Measurements from ENCODE around the gene SF1. TPM values are rescaled to one million over a fixed set of nuclear protein-coding genes. Genes with fewer than 3 reads are reported as not detected.
"Not testable (repeated sequence)": the region's sequence is repeated elsewhere in the genome, so short reads cannot be mapped to it uniquely, and the experiment has no call there.

Gene SF1
- total RNA-seq: 102 TPM

DNA sequence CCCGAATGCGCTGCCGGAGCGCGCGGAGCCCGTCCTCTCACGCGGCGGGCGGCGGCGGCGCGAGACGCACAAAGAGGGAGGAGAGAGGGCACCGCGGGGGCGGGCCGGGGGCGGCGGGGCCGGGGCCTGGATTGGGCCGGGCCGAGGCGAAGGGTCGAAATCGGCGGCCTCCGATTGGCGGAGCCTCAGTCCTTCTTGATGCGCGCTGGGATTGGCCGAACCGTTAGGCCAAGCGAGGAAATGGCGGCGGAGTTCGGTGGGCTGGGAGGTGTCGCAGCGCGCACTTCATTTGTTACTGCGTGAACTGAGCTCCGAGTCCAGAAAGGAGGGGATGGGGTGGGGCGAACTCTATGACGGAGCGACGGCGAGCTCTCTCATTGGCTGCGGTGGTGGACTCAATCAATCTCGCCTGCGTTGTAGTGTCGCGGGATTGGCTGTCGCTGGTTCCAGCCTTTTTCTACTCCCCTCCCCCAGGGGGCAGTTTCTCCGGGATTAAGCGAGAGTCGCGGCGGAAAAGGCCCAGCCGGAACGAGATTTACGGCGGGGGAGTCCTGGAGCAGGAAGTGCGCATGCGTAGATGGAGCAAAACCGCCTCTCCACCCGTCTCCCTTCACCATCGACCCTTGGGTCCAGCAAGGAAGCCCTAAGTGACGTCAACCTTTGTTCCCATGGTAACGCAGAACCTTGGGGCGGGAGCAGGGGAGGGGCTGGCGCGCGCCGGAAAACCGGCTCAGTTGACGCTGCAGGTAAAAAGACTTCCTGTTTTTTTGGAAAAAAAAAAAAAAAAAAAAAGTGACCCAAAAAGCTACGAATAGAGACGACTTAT lies at the start of gene SF1:
Gene SF1 (minus strand): TSS at position 70 of the 826 bp plus-strand sequence. CDS start 150 bp downstream, outside the sequence.
- Histone ChIP-seq H3K27me3 (ENCODE audit: control insufficient read depth in 3 of 3, insufficient read depth in 3 of 3, low read length in 3 of 3) (no peaks in the 10 kb centered on the region), H3K4me3 (ENCODE audit: low read length in 3 of 3) (peak within 1 kb of the TSS; percentile 85 to 97 (median 89)), H3K9me3 (ENCODE audit: control insufficient read depth in 3 of 3, low read length in 3 of 3) (no peaks in the 10 kb centered on the region), H3K27ac (ENCODE audit: low read depth, low read length) (peak within 1 kb of the TSS; percentile 98), H3K4me1 (ENCODE audit: control insufficient read depth in 3 of 3, insufficient read depth in 3 of 3, low read length in 3 of 3) (peaks cover 33 to 43% (median 35%) of the 10 kb centered on the region in 3 donors), H3K9ac (ENCODE audit: low read depth in 1 of 3, low read length in 3 of 3) (peak within 1 kb of the TSS; percentile 92 to 95 (median 94)), H3K36me3 (ENCODE audit: control insufficient read depth in 3 of 3, insufficient read depth in 3 of 3, low read length in 3 of 3) (peaks cover 13 to 34% (median 30%) of the 10 kb centered on the region in 3 donors)

GRCh38 chr11:64827451-64827839 lies 49.1 kb upstream of the SF1 start:
- Histone ChIP-seq H3K36me3 (ENCODE audit: control insufficient read depth in 3 of 3, insufficient read depth in 3 of 3, low read length in 3 of 3) (no peaks in the 10 kb centered on the region), H3K4me1 (ENCODE audit: control insufficient read depth in 3 of 3, insufficient read depth in 3 of 3, low read length in 3 of 3) (peaks cover 0 to 3% (median 3%) of the 10 kb centered on the region in 3 donors), H3K4me3 (ENCODE audit: low read length in 3 of 3) (no peak overlapping the region), H3K27me3 (ENCODE audit: control insufficient read depth in 3 of 3, insufficient read depth in 3 of 3, low read length in 3 of 3) (peaks cover 0 to 7% (median 0%) of the 10 kb centered on the region in 3 donors), H3K27ac (ENCODE audit: low read depth, low read length) (no peak overlapping the region), H3K9me3 (ENCODE audit: control insufficient read depth in 3 of 3, low read length in 3 of 3) (no peaks in the 10 kb centered on the region), H3K9ac (ENCODE audit: low read depth in 1 of 3, low read length in 3 of 3) (no peak overlapping the region)

DNA sequence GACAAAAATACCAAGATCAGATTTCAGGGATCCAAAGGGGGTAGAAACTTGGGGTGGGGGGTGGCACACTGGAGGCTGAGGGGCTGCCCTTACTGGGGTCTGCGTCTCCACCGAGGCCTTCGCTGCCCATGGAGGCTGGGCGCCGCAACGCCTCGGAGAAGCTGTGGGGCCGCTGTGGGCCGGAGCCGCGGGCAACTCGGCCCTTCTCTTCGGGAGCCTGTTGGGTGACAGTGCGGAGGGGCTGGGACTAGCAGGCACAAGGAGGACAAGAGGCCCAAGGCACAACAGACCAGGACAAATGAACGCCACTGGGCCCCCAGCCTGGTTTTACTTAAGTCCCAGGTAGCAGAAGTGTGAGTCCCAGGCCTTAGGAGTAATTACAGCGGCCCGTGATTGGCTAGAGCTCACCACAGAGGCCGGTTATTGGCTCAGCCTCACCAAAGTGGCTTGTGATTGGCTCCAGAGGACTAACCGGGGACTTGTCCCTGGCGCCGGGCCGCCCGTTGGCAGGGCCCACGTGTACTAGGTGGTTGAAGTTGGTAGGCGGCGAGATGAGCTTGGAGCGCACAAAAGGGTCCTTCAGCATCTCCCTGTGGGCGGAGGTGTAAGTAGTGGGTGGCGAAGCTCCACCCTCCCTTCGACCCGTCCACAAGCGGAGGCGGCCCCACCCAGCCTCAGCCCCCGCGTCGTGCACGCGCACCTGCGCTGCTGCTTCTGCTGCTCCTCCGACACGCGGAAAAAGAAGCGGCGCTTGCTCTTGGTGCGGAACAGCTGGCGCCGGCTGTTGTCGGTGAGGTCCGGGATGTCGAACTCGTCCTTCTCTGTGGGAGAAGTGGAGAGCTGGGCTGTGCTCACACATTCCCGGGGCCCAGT lies 48.5 kb upstream of the SF1 start:
- H3K9ac ChIP-seq (ENCODE audit: low read depth in 1 of 3, low read length in 3 of 3): no peak overlapping the region
- no peak overlapping the region for H3K27ac ChIP-seq (ENCODE audit: low read depth, low read length)
- H3K4me3 ChIP-seq (ENCODE audit: low read length in 3 of 3): no peak overlapping the region
- H3K4me1 ChIP-seq (ENCODE audit: control insufficient read depth in 3 of 3, insufficient read depth in 3 of 3, low read length in 3 of 3): peaks cover 0 to 3% (median 3%) of the 10 kb centered on the region in 3 donors
- H3K9me3 ChIP-seq (ENCODE audit: control insufficient read depth in 3 of 3, low read length in 3 of 3): no peaks in the 10 kb centered on the region
- H3K36me3 ChIP-seq (ENCODE audit: control insufficient read depth in 3 of 3, insufficient read depth in 3 of 3, low read length in 3 of 3): no peaks in the 10 kb centered on the region
- H3K27me3 ChIP-seq (ENCODE audit: control insufficient read depth in 3 of 3, insufficient read depth in 3 of 3, low read length in 3 of 3): peaks cover 0 to 7% (median 0%) of the 10 kb centered on the region in 3 donors

DNA sequence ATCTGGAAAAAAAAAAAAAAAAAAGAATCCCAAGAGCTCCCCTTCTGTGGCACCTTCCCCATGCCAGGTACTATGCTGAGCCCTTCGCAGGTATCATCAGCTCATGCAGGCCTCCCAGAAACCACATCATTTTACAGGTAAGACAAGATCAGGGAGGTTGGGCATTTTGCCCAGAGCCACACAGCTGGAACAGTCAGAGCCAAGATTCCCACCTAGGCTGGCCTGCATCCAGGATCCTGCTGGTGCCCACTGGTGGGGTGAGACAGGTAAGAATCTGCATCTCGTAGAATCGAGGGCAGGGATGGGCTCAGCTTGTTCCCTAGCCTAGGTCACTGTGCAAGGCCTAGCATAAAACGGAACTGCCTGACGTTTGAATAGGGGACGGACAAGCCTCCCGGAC lies 47.7 kb upstream of the SF1 start:
- Histone ChIP-seq H3K27me3 (ENCODE audit: control insufficient read depth in 3 of 3, insufficient read depth in 3 of 3, low read length in 3 of 3) (peaks cover 0 to 7% (median 0%) of the 10 kb centered on the region in 3 donors), H3K27ac (ENCODE audit: low read depth, low read length) (no peak overlapping the region), H3K9ac (ENCODE audit: low read depth in 1 of 3, low read length in 3 of 3) (no peak overlapping the region), H3K9me3 (ENCODE audit: control insufficient read depth in 3 of 3, low read length in 3 of 3) (no peaks in the 10 kb centered on the region), H3K36me3 (ENCODE audit: control insufficient read depth in 3 of 3, insufficient read depth in 3 of 3, low read length in 3 of 3) (no peaks in the 10 kb centered on the region), H3K4me3 (ENCODE audit: low read length in 3 of 3) (no peak overlapping the region), H3K4me1 (ENCODE audit: control insufficient read depth in 3 of 3, insufficient read depth in 3 of 3, low read length in 3 of 3) (peaks cover 0 to 3% (median 3%) of the 10 kb centered on the region in 3 donors)

DNA sequence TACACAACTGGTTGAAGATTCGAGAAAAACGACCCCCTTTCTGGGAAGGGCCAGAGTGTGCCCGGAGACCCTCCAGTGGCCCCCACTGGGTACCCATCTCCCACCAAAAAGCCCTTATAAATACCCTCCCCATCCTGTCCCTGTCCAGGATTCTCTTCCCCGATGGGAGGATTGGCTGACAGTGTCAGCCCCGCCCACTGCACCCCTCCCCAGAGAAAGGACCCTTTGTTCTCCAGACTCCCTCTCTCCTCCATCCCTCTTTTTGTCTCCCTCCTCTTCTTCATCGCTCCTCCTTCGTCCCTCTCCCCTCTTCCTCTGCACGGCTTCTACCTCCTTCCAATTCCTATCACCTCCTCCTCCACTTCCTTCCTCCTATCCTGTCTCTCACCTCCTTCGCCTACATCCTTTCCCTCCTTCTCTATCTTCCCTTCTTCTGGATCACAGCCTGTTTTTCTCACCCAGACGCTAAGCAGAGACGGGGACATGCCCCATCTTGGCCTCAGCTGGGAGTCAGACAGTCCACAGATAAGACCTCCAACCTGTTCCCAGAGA lies 45.3 kb upstream of the SF1 start:
- H3K4me3 ChIP-seq (ENCODE audit: low read length in 3 of 3): no peak overlapping the region
- peaks cover 0 to 7% (median 0%) of the 10 kb centered on the region in 3 donors for H3K27me3 ChIP-seq (ENCODE audit: control insufficient read depth in 3 of 3, insufficient read depth in 3 of 3, low read length in 3 of 3)
- H3K4me1 ChIP-seq (ENCODE audit: control insufficient read depth in 3 of 3, insufficient read depth in 3 of 3, low read length in 3 of 3): peaks cover 0 to 3% (median 3%) of the 10 kb centered on the region in 3 donors
- no peaks in the 10 kb centered on the region for H3K36me3 ChIP-seq (ENCODE audit: control insufficient read depth in 3 of 3, insufficient read depth in 3 of 3, low read length in 3 of 3)
- H3K9me3 ChIP-seq (ENCODE audit: control insufficient read depth in 3 of 3, low read length in 3 of 3): no peaks in the 10 kb centered on the region
- H3K27ac ChIP-seq (ENCODE audit: low read depth, low read length): no peak overlapping the region
- H3K9ac ChIP-seq (ENCODE audit: low read depth in 1 of 3, low read length in 3 of 3): no peak overlapping the region

DNA sequence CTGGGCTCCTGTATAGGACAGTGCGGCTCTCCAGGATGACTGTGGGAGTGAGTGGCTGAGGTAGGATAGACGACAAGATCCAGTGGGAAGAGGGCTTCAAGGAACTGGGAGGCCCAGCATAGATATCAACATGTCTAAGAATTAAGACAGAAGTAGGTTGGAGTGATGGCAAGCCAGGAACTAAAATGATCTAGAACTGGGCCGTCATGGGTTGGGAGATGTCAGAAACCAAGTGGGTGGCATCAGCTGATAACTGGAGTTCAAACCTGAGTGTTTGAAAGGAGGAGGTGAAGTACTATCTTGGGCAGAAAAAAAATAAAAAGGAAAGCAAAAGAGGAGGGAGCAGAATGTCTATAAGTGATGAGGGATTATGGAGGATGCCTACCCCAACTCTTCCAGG lies 39.1 kb upstream of the SF1 start:
- Histone ChIP-seq H3K4me3 (ENCODE audit: low read length in 3 of 3) (no peak overlapping the region), H3K27ac (ENCODE audit: low read depth, low read length) (no peak overlapping the region), H3K9ac (ENCODE audit: low read depth in 1 of 3, low read length in 3 of 3) (no peak overlapping the region), H3K4me1 (ENCODE audit: control insufficient read depth in 3 of 3, insufficient read depth in 3 of 3, low read length in 3 of 3) (no peaks in the 10 kb centered on the region), H3K36me3 (ENCODE audit: control insufficient read depth in 3 of 3, insufficient read depth in 3 of 3, low read length in 3 of 3) (no peaks in the 10 kb centered on the region), H3K9me3 (ENCODE audit: control insufficient read depth in 3 of 3, low read length in 3 of 3) (no peaks in the 10 kb centered on the region), H3K27me3 (ENCODE audit: control insufficient read depth in 3 of 3, insufficient read depth in 3 of 3, low read length in 3 of 3) (no peaks in the 10 kb centered on the region)

DNA sequence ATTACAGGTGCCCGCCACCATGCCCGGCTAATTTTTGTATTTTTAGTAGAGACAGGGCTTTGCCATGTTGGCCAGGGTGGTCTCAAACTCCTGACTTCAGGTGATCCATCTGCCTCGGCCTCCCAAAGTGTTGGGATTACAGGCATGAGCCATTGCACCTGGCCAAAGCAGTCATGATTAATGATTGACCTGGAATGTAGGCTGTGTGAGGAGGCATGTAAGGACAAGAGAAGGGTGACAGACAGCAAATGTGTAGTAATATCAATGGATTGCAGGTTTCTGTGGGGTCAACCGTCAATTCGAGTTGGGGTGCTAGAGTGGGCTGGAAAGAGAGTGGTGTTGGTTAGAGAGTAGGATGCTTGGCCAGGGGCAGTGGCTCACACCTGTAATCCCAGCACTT lies 37.1 kb upstream of the SF1 start:
- not testable (repeated sequence) for H3K27me3 ChIP-seq (ENCODE audit: control insufficient read depth in 3 of 3, insufficient read depth in 3 of 3, low read length in 3 of 3); H3K9ac ChIP-seq (ENCODE audit: low read depth in 1 of 3, low read length in 3 of 3); H3K4me3 ChIP-seq (ENCODE audit: low read length in 3 of 3); H3K27ac ChIP-seq (ENCODE audit: low read depth, low read length); H3K4me1 ChIP-seq (ENCODE audit: control insufficient read depth in 3 of 3, insufficient read depth in 3 of 3, low read length in 3 of 3); H3K36me3 ChIP-seq (ENCODE audit: control insufficient read depth in 3 of 3, insufficient read depth in 3 of 3, low read length in 3 of 3); H3K9me3 ChIP-seq (ENCODE audit: control insufficient read depth in 3 of 3, low read length in 3 of 3)

DNA sequence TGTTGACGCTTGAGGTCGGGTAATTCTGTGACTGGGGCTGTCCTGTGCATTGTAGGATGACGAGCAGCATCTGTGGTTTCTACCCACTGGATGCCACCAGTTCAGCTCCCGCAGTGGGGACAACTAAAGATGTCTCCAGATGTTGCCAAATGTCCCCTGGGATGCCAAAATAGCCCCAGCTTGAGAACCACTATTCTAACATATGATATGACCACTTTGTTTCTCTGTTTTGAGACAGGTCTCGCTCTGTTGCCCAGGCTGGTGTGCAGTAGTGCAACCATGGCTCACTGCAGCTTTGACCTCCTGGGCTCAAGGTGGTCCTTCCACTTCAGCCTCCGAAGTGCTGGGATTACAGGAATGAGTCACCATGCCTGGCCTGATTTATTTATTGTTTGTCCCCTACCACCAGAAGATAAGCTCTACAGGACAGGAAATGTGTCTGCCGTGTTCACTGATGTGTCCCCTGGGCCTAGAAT lies 36.4 kb upstream of the SF1 start:
- no peaks in the 10 kb centered on the region for H3K27me3 ChIP-seq (ENCODE audit: control insufficient read depth in 3 of 3, insufficient read depth in 3 of 3, low read length in 3 of 3)
- H3K4me1 ChIP-seq (ENCODE audit: control insufficient read depth in 3 of 3, insufficient read depth in 3 of 3, low read length in 3 of 3): peaks cover 3 to 6% (median 5%) of the 10 kb centered on the region in 3 donors
- H3K4me3 ChIP-seq (ENCODE audit: low read length in 3 of 3): no peak overlapping the region
- no peak overlapping the region for H3K27ac ChIP-seq (ENCODE audit: low read depth, low read length)
- no peaks in the 10 kb centered on the region for H3K9me3 ChIP-seq (ENCODE audit: control insufficient read depth in 3 of 3, low read length in 3 of 3)
- H3K36me3 ChIP-seq (ENCODE audit: control insufficient read depth in 3 of 3, insufficient read depth in 3 of 3, low read length in 3 of 3): no peaks in the 10 kb centered on the region
- no peak overlapping the region for H3K9ac ChIP-seq (ENCODE audit: low read depth in 1 of 3, low read length in 3 of 3)

DNA sequence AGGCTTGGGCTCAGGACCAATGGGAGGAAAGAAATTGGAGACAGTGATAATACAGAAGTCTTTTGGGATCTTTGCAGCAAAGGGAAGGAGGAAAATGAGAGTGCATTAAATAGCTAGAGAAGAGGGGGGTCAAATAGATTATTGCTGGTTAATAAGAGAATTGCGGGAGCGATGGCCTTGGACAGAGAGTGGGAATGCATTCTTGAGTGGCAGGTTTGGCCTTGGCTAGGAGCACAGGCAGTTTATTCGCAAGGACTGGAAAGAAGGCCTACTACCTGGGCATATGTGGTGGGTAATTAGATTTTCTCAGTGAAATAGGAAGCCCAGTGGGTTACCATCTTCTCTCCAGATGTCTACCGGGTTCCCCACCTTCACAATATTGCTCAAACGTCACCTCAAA lies 35.5 kb upstream of the SF1 start:
- Histone ChIP-seq H3K9me3 (ENCODE audit: control insufficient read depth in 3 of 3, low read length in 3 of 3) (no peaks in the 10 kb centered on the region), H3K36me3 (ENCODE audit: control insufficient read depth in 3 of 3, insufficient read depth in 3 of 3, low read length in 3 of 3) (no peaks in the 10 kb centered on the region)

More for the DNA sequence above, 35.5 kb upstream of the SF1 start:
- Histone ChIP-seq H3K27ac (ENCODE audit: low read depth, low read length) (no peak overlapping the region), H3K9ac (ENCODE audit: low read depth in 1 of 3, low read length in 3 of 3) (no peak overlapping the region), H3K4me3 (ENCODE audit: low read length in 3 of 3) (no peak overlapping the region), H3K4me1 (ENCODE audit: control insufficient read depth in 3 of 3, insufficient read depth in 3 of 3, low read length in 3 of 3) (peaks cover 10 to 12% (median 12%) of the 10 kb centered on the region in 3 donors), H3K27me3 (ENCODE audit: control insufficient read depth in 3 of 3, insufficient read depth in 3 of 3, low read length in 3 of 3) (no peaks in the 10 kb centered on the region)

Data from skeletal muscle tissue (tissue), 4 donors.